HFFc6 (cell line): ENCODE measurements around the gene LIPA. TPM values are rescaled to one million over a fixed set of nuclear protein-coding genes. Genes with fewer than 3 reads are reported as not detected.

Experiments used
- DNase-seq: peaks from one replicate; pipeline ENCODE4 v3.0.0-alpha.2; 2018
- H3K27ac Mint-ChIP-seq: 2 replicates; pipeline ENCODE4 v1.8.0; 2020; ENCODE audit warnings: mild to moderate bottlenecking, mixed read lengths
- H3K27me3 Mint-ChIP-seq: 2 replicates; pipeline ENCODE4 v1.8.0; 2021; ENCODE audit warnings: mild to moderate bottlenecking, moderate library complexity, mixed read lengths; ENCODE audit not compliant: insufficient read depth
- H3K36me3 Mint-ChIP-seq: 2 replicates; pipeline ENCODE4 v1.8.0; 2021; ENCODE audit warnings: low read depth, mixed read lengths
- H3K4me1 Mint-ChIP-seq: 2 replicates; pipeline ENCODE4 v1.8.0; 2020; ENCODE audit warnings: low read depth, mixed read lengths
- H3K4me3 Mint-ChIP-seq: 2 replicates; pipeline ENCODE4 v1.8.0; 2020; ENCODE audit warnings: mild to moderate bottlenecking, moderate library complexity, mixed read lengths
- H3K9me3 Mint-ChIP-seq: 2 replicates; pipeline ENCODE4 v1.8.0; 2020; ENCODE audit warnings: mild to moderate bottlenecking, mixed read lengths
- total RNA-seq, 6 experiments: library from RNA; stranded (reverse); fragmentation: NEBNext Ultra II Directional; extraction: Animal tissue kit (Norgen Biotek cat#: 25700); gene quantifications; 2 replicates in 1 of 6; 3 replicates in 5 of 6; pipeline ENCODE4 v1.2.3, GENCODE V29; 2021
- TF ChIP-seq, protein P1 (sequence below): fragments of 200-600 bp; sonication (generic); IDR thresholded peaks from 2 replicates; pipeline ENCODE4 v1.5.0; 2021; ENCODE audit warnings: antibody characterized with exemption, mild to moderate bottlenecking

The LIPA gene
- total RNA-seq, 6 experiments from 2014 or later = 108 to 212 (median 122) TPM

DNA sequence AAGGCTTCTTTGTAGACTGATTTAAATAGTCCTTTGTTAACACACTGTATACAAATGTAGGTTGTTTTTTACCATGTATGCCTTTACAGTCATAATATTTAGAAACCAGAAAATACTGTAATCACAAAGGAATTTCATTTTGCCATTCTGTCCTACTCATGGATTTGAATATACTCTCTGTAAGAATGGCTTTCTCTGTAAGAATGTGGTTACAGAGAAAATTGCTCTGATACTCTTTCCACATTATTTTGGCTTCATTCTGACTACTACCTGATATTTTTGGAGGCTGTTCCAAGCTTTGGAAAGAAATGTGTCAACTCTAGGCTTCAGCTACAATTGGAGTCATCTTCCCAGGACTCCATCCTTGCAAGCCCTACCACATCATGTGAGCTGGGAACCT lies 68.0 kb downstream of the LIPA start:
- Mint-ChIP-seq H3K9me3 (no peaks in the 10 kb centered on the region), H3K27ac (no peak overlapping the region), H3K4me1 (peaks cover 15% of the 10 kb centered on the region), H3K4me3 (no peak overlapping the region), H3K36me3 (no peaks in the 10 kb centered on the region), H3K27me3 (peaks cover 10% of the 10 kb centered on the region)
- DNase-seq = peak; percentile 9
- TF ChIP-seq, protein P1, sequence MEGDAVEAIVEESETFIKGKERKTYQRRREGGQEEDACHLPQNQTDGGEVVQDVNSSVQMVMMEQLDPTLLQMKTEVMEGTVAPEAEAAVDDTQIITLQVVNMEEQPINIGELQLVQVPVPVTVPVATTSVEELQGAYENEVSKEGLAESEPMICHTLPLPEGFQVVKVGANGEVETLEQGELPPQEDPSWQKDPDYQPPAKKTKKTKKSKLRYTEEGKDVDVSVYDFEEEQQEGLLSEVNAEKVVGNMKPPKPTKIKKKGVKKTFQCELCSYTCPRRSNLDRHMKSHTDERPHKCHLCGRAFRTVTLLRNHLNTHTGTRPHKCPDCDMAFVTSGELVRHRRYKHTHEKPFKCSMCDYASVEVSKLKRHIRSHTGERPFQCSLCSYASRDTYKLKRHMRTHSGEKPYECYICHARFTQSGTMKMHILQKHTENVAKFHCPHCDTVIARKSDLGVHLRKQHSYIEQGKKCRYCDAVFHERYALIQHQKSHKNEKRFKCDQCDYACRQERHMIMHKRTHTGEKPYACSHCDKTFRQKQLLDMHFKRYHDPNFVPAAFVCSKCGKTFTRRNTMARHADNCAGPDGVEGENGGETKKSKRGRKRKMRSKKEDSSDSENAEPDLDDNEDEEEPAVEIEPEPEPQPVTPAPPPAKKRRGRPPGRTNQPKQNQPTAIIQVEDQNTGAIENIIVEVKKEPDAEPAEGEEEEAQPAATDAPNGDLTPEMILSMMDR = no peak

DNA sequence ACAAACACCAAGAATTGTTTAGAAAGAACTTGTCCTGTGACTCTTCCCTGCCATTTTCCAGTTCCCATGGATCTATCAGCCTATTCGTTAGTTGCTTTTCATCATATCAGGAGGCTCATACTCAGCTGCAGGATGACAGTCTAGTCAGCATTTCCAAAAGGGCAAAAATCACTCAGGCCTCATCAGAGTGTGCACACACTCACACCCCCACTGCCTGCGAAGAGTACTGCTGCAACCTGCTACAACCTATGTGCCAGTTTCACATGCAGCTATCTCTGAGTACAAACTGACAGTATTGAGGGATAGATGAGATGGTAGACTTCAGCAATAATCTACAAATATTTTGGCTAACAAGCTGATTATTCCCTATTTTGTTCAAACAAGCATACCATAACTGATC lies 68.7 kb downstream of the LIPA start:
- no peak for DNase-seq
- Mint-ChIP-seq H3K36me3 (no peaks in the 10 kb centered on the region), H3K4me1 (peaks cover 15% of the 10 kb centered on the region)

GRCh38 chr10:89175816-89176215 lies 75.8 kb downstream of the LIPA start:
- no peak overlapping the region for H3K4me3 Mint-ChIP-seq
- no peaks in the 10 kb centered on the region for H3K9me3 Mint-ChIP-seq
- DNase-seq = no peak
- TF ChIP-seq, protein P1 = no peak
- peaks cover 28% of the 10 kb centered on the region for H3K4me1 Mint-ChIP-seq
- H3K27ac Mint-ChIP-seq = no peak overlapping the region
- H3K36me3 Mint-ChIP-seq = no peaks in the 10 kb centered on the region
- H3K27me3 Mint-ChIP-seq = no peaks in the 10 kb centered on the region; the same call in 1 of the 2 replicates

More for the DNA sequence above, 68.7 kb downstream of the LIPA start:
- Mint-ChIP-seq H3K9me3 (no peaks in the 10 kb centered on the region), H3K4me3 (no peak overlapping the region), H3K27ac (no peak overlapping the region), H3K27me3 (peaks cover 10% of the 10 kb centered on the region)
- TF ChIP-seq, protein P1 = no peak

DNA sequence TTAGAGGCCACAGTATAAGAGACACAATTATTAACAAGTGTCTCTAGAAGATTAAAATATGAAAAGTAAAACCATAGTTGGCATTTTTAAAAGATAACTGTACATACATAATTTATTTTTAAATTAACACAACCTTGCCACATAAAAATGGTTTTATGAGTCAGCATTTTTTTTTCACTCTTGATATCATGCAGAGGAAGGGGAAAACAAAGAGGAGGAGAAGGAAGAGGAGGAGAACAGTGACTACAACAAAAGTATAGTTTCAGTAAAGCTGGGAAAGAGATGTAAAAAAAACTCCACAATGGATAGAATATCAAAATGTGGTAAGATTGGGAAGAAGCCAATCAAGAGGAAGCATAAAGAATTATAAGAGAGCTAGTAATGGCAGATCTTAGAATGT lies 78.5 kb downstream of the LIPA start:
- Mint-ChIP-seq H3K4me3 (no peak overlapping the region; the same call in 1 of the 2 replicates), H3K4me1 (peaks cover 28% of the 10 kb centered on the region), H3K27ac (peak overlapping the region; percentile 42), H3K27me3 (no peaks in the 10 kb centered on the region; the same call in 1 of the 2 replicates), H3K36me3 (no peaks in the 10 kb centered on the region), H3K9me3 (no peaks in the 10 kb centered on the region)
- TF ChIP-seq, protein P1 = no peak
- no peak for DNase-seq

- Mint-ChIP-seq H3K9me3 (no peaks in the 10 kb centered on the region), H3K4me1 (peaks cover 28% of the 10 kb centered on the region), H3K27me3 (no peaks in the 10 kb centered on the region; the same call in none of the 2 replicates), H3K36me3 (no peaks in the 10 kb centered on the region), H3K4me3 (no peak overlapping the region), H3K27ac (peak overlapping the region; percentile 78)
- TF ChIP-seq, protein P1 = no peak
- DNase-seq = peak; percentile 57
These were observed 79.6 kb downstream of the LIPA start for GRCh38 chr10:89171996-89172395.
